ENCODE results near the gene UTP14C. TPM values are rescaled to one million over a fixed set of nuclear protein-coding genes. Genes with fewer than 3 reads are reported as not detected.
"Not testable (repeated sequence)": the region's sequence is repeated elsewhere in the genome, so short reads cannot be mapped to it uniquely, and the experiment has no call there.

UTP14C gene, protein sequence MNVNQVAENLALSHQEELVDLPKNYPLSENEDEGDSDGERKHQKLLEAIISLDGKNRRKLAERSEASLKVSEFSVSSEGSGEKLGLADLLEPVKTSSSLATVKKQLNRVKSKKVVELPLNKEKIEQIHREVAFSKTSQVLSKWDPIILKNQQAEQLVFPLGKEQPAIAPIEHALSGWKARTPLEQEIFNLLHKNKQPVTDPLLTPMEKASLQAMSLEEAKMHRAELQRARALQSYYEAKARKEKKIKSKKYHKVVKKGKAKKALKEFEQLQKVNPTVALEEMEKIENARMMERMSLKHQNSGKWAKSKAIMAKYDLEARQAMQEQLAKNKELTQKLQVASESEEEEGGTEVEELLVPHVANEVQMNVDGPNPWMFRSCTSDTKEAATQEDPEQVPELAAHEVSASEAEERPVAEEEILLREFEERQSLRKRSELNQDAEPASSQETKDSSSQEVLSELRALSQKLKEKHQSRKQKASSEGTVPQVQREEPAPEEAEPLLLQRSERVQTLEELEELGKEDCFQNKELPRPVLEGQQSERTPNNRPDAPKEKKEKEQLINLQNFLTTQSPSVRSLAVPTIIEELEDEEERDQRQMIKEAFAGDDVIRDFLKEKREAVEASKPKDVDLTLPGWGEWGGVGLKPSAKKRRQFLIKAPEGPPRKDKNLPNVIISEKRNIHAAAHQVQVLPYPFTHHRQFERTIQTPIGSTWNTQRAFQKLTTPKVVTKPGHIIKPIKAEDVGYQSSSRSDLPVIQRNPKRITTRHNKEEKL
- 4.1 and 9.5 TPM in 2 replicates for total RNA-seq (2014; rRNA removed; shearing (Covaris generic); ENCODE audit: low replicate concordance)

DNA sequence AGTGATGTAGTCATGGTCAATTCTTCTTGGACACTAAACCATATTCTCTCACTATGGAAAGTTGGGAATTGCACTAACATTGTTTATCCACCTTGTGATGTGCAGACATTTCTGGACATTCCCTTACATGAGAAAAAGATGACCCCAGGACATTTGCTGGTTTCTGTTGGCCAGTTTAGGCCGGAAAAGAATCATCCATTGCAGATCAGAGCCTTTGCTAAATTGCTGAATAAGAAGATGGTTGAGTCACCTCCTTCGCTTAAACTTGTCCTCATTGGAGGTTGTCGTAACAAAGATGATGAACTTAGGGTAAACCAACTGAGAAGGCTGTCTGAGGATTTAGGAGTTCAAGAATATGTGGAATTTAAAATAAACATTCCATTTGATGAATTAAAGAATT, at the start of gene UTP14C:
UTP14C (plus strand) TSS at position 211 of the 400 bp plus-strand sequence. CDS start 4,114 bp downstream, outside the sequence.
- in situ Hi-C loops (cut with HindIII; ENCODE audit: low pct_unique_long_range_greater_than_20kb, low sequenced_read_pairs): no loop called here
- no peak for DNase-seq (ENCODE audit: low read depth)

DNA sequence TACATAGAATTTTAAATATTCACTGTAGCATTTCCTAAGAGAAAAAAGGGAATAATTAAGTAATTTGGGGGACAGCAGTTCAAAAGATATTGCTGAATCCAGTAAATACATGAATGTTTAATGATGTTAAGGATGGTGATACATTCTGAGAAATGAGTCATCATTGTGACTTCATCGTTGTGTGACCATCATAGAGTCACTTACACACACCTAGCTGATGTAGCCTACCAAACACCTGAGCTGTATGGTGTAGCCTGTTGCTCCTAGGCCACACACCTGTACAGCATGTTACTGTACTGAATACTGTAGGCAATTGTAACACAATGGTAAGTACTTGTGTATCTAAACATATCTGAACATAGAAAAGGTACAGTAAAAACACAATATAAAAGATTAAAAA, 48.1 kb upstream of the UTP14C start:
- no peak for DNase-seq (ENCODE audit: low read depth)
- in situ Hi-C loops (cut with HindIII; ENCODE audit: low pct_unique_long_range_greater_than_20kb, low sequenced_read_pairs): no loop called here

DNA sequence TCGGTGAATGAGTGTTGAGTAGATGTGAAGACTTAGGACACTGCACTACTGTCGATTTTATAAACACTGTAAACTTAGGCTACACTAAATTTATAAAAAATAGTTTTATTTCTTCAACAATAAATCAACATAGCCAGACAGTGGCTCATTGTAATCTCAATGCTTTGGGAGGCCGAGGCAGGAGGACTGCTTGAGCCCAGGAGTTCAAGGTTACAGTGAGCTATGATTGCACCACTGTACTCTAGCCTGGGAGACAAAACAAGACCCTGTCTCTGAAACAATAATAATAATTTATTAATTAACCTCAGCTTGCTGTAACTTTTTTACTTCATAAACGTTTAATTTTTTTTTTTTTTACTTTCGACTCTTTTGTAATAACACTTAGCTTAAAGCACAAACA, 47.6 kb upstream of the UTP14C start:
- in situ Hi-C loops (cut with HindIII; ENCODE audit: low pct_unique_long_range_greater_than_20kb, low sequenced_read_pairs): no loop called here
- no peak for DNase-seq (ENCODE audit: low read depth)

DNA sequence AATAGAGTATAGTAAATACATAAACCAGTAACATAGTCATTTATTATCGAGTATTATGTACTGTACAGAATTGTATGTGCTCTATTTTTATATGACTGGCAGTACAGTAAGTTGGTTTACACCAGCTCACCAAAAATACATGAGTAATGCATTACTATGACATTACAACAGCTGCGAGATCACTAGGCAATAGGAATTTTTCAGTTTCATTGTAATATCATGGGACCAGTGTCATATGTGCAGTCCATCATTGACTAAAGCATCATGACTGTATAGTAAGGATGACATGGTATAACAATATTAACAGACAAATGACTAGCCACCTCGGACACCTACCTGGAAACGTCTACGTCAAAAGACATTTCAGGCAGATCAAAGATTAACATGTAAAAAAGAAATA, 46.9 kb upstream of the UTP14C start:
- DNase-seq (ENCODE audit: low read depth): no peak
- in situ Hi-C loops (cut with HindIII; ENCODE audit: low pct_unique_long_range_greater_than_20kb, low sequenced_read_pairs): no loop called here

DNA sequence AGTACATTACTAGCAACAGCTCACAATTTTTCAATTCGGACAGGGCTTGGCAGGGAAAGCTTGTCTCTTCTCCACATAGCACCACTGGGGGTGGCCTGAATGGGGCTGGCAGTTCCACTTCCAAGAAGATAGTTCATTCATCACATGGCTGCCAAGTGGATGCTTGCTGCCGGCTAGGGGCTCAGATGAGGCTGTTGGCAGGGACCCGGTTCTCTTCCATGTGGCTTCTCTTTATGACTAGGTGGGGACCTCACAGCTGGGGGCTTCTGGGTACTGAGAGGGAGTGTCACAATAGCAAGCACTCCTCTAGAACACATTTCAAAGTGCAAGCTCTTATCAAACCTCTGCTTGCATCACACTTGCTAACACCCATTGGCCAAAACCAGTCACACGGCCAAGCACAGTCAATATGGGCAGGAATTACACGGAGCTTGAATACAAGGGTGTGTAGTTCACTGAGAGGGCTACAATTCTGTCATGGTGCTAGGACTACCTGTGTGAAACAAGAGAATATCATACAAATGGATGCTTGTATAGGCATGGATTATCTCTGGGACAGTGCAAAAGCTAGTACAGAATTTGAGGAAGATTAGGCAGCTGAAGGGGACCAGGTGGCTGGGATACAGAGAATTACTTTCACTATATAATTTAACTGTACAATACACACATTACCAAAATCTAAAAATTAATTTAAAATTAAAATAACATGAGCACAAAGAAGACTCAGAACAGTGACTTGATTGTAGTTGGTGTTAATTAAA, 45.5 kb upstream of the UTP14C start:
- in situ Hi-C loops (cut with HindIII; ENCODE audit: low pct_unique_long_range_greater_than_20kb, low sequenced_read_pairs): no loop called here

DNA sequence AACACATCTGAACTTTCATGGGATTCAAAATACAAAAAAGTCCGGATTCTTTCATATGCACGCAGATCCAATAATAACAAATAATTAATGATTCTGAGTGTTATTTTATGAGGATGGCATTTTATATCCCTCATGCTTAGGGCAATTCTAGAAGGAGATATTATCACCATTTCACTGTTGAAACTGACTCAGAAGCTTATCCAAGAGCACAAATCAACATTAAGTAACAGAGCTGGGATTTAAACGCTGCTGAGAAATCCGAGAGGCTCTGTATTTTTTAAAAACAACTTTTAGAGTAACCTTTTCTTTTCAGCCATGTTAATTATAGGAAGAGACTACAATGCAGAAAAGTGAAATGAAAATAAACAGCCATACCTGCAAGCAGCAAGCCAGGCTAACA, 43.6 kb upstream of the UTP14C start:
- no peak for DNase-seq (ENCODE audit: low read depth)
- in situ Hi-C loops (cut with HindIII; ENCODE audit: low pct_unique_long_range_greater_than_20kb, low sequenced_read_pairs): no loop called here

More for the DNA sequence above, 45.5 kb upstream of the UTP14C start:
- no peak for DNase-seq (ENCODE audit: low read depth)

DNA sequence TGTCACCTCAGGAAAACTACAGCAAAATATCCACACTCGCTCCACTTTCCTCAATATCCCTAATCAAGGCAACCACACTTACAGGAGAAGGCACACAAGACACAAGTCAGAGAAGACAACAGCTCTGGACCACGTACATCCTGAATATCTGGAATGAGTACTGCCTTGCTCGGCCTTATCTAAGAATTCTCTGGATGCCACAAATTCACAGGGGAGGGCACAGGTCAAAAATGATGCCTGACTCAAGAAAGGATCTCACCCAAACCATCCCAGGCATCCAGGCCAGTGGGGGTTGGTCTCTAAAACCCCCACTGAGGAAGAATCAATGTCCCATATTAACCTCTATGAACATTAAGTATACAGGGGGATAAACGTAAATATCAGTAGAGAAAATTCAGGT, 43.1 kb upstream of the UTP14C start:
- in situ Hi-C loops (cut with HindIII; ENCODE audit: low pct_unique_long_range_greater_than_20kb, low sequenced_read_pairs): no loop called here
- no peak for DNase-seq (ENCODE audit: low read depth)

DNA sequence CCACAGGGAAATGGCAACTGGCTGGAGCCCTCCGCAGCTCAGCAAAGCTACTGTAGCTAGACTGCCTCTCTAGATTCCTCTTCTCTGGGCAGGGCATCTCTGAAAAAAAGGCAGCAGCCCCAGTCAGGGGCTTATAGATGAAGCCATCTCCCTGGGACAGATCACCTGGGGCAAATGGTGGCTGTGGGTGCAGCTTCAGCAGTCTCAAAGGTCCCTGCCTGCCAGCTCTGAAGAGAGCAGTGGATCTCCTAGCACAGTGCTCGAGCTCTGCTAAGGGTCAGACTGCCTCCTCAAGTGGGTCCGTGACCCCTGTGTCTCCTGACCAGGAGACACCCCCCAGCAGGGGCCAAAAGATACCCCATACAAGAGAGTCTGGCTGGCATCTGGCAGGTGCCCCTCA, 41.2 kb upstream of the UTP14C start:
- in situ Hi-C loops (cut with HindIII; ENCODE audit: low pct_unique_long_range_greater_than_20kb, low sequenced_read_pairs); DNase-seq (ENCODE audit: low read depth): not testable (repeated sequence)

DNA sequence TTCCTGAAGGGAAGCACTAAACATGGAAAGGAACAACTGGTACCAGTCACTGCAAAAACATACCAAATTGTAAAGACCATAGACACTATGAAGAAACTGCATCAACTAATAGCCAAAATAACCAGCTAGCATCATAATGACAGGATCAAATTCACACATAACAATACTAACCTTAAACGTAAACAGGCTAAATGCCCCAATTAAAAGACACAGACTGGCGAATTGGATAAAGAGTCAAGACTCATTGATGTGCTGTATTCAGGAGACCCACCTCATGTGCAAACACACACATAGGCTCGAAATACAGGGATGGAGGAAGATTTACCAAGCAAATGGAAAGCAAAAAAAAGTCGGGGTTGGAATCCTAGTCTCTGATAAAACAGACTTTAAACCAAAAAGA, 39.6 kb upstream of the UTP14C start:
- in situ Hi-C loops (cut with HindIII; ENCODE audit: low pct_unique_long_range_greater_than_20kb, low sequenced_read_pairs); DNase-seq (ENCODE audit: low read depth): not testable (repeated sequence)

DNA sequence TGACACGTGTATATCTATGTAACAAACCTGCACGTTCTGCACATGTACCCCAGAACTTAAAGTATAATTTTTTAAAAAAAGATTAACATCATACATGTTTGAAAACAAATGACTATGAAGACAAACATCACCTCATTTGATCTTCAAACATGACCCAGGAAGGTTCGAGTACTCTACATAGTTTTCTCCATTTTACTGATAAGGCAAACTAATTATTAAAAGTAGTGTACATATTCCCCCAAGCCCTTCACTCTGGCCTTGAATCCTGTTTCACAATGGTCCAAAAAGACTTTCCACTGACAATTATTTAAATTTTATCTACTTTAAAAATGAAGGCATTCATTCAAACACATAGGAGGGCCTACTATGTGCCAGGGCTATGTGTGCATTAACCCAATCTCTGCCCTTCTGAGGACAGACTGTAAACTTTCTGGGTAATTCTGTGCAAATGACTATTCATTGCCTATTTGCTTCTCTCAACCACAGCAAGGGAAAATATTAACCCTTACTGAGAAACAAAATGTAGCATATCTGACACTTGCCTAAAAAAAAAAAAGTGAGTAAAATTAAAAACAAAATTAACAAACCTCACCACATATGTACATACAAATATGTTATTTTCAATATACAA, 35.4 kb upstream of the UTP14C start:
- in situ Hi-C loops (cut with HindIII; ENCODE audit: low pct_unique_long_range_greater_than_20kb, low sequenced_read_pairs): no loop called here
- DNase-seq (ENCODE audit: low read depth): no peak

DNA sequence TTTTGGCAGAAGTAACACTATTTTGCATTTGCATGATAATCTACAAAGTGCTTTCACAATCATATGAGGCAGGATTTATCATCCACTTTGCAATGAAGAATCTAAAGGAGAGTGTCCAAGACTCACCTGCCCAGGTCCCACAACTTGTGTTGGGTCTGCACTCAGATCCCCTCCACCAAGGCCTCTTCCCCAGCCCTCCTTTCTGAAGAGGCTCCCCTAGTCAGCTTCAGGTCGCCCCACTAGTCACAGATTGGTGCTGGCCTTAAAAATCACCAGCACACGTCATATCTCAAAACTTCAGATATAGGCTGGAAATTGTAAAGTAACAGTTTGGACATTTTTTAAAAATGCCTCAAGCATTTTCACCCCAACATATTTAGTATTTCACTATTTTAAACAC, 30.8 kb upstream of the UTP14C start:
- in situ Hi-C loops (cut with HindIII; ENCODE audit: low pct_unique_long_range_greater_than_20kb, low sequenced_read_pairs): no loop called here

DNA sequence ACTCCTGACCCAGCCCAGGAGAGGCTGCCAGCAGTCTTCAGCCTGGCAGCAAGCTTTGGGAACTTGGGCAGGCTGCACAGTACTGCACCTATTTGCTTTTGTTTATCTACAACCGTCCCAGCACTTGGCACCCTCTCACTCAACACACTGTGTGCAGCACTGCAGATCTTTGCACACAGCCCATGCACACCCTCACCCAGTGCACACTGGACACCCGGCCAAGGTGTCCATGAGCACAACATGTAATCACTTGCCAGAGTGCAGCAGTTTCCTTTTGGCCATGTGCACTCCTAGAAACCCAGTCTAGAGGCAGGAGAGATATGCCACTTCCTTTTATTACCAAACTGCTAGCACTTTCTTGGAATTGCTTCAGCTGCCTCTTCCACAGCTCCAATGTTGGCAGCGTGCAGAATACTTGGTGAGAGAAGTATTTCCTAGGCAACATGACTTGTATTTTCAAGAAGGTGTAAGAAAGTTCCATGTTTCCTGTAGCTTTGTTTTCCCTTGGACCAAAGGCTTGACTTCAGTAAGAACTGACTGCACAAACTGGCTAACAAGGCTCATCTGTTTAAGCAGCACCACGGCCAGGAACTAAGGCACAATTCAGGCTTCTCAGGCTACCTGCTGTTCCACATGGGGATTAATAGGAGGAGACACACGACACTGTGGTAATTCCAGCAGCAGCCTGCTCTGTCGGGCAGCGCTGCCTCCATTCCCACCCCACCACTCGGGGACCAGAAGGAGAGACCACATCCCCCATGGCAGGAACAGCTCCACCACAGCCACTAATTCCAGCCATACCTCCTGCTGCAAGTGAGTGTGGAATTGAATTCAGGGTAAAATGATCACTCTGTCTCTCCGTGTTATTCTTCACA, 28.6 kb upstream of the UTP14C start:
- no peak for DNase-seq (ENCODE audit: low read depth)
- in situ Hi-C loops (cut with HindIII; ENCODE audit: low pct_unique_long_range_greater_than_20kb, low sequenced_read_pairs): no loop called here

More for the DNA sequence above, 30.8 kb upstream of the UTP14C start:
- no peak for DNase-seq (ENCODE audit: low read depth)

DNA sequence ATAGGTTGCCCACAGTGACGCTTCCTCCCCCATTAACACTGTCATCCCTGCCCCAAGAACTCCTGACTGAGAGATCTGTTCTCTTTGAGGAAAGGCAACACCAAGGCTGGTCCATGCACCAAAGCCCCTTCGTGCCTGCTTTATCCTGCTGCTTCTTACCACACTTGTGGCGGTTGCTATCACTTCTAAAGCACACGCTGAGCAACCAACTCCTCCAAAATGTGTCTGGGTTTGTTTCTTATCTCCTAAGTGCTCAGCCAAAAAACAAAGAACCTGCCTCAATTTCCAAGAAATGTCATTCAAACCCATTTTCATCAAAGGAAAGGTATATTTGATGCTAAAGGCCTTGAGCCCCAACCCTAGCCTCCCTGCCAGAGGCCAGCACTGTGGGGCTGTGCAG, 27.9 kb upstream of the UTP14C start:
- in situ Hi-C loops (cut with HindIII; ENCODE audit: low pct_unique_long_range_greater_than_20kb, low sequenced_read_pairs): no loop called here
- DNase-seq (ENCODE audit: low read depth): no peak

DNA sequence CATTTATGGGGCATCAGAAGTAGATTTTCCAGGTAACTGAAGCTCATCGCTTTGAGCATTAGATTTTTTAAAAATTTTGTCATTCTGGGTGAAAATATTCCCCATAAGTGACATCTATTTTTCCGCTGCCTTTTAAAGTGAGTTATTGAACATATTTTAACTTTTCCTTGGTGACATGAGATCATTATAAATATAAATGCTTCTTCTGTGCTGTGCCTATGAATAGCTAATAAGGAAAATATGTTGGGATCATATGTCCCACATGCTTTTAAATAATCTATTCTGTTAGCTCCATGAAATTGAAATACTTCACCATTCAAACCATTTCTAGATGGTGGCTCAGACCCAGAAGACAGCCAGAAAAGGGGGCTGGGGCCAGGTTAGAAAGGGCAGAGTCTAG, 27.3 kb upstream of the UTP14C start:
- DNase-seq (ENCODE audit: low read depth): no peak
- in situ Hi-C loops (cut with HindIII; ENCODE audit: low pct_unique_long_range_greater_than_20kb, low sequenced_read_pairs): no loop called here

DNA sequence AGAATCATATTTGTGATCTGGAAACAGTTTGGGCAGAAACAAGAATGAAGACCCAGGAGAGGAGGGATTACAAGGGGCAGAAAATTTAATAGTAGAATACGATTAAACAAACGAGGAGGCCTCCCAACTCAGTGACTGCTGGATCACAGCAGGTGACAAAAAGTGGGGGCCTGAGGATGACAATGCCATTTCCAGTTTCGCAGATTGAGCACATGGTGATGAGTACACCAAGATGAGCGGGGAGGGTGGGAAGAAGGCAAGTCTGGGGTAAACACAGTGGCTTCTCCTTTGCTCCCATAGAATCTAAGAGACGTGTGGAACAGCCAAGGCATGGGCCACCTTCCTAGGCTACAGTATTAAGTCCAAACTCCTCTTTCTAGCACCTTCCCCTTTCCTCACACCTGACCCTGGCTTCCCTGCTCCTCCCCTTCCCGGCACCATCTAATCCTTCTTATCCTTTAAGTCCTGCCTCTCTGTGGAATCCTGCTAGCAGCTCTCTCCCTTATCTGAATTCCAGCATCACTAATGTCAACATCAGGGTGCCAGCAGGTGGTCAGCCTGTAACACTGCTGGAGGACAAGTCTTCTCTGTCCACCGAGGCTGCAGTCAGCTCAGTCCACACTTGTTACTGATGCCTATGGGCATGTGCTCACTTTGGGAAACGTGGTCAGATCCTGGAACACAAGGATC, 26.7 kb upstream of the UTP14C start:
- in situ Hi-C loops (cut with HindIII; ENCODE audit: low pct_unique_long_range_greater_than_20kb, low sequenced_read_pairs): no loop called here
- no peak for DNase-seq (ENCODE audit: low read depth)

DNA sequence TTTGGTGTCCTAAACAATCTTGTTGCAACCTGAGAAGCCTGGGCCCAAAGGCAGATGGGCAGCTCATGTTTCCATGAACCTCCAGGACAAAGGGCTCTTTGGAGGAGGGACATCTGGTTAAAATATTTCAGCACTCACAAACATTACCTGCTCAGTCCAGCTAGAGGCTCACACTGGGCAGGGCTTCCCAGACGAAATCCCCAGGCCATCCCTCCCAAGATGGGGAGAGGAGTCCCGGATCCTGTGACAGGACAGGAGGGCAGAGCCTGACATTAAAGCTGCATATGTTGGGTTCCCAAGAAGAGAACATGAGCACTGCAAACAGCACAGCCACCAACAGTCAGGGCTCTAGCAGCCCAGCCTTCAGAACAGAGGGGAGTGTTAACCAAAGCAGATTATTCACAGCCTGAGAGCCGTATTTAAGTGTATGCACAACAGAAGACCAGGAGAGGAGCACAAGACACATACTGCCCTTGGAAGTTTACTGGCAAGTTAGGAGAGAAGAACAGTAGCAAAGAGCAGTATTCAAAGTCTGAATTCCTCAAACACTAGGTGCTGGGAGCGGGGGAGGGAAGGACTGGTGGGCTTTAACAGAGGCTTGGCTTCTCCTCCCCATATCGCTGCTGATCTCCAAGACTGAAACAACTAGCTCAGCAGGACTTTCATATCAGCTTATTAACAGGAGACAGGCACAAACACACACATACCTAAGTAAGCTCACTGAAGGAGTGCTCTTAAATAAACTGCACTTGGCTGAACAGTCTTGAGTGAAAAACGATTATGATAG, 25.6 kb upstream of the UTP14C start:
- DNase-seq (ENCODE audit: low read depth): no peak
- in situ Hi-C loops (cut with HindIII; ENCODE audit: low pct_unique_long_range_greater_than_20kb, low sequenced_read_pairs): no loop called here

All from Caki2 (cell line).